K562 (cell line): ENCODE data around the gene GPATCH4. TPM values are rescaled to one million over a fixed set of nuclear protein-coding genes. Genes with fewer than 3 reads are reported as not detected.

Experiments
- FOXA3 ChIP-seq, 2 experiments: fragments of 450-650 bp in 1 of 2; sonication (generic) in 1 of 2; formaldehyde crosslinking; IDR thresholded peaks in 1 of 2; conservative IDR thresholded peaks in 1 of 2; 2 replicates each; pipeline versions ENCODE4 v1.4.0 to v1.8.0; 2020 to 2022; ENCODE audit warnings: mild to moderate bottlenecking in 2 of 2, missing genetic modification reagents in 1 of 2
- FOXJ3 ChIP-seq: sonication (generic); formaldehyde crosslinking; IDR thresholded peaks from 2 replicates; pipeline ENCODE4 v1.4.0; 2020; ENCODE audit warnings: mild to moderate bottlenecking, missing genetic modification reagents
- KDM5B ChIP-seq: fragments of 200-600 bp; sonication (generic); IDR thresholded peaks from 2 replicates; pipeline ENCODE4 v1.6.1; 2012; ENCODE audit warnings: low read depth, mild to moderate bottlenecking, moderate library complexity, low read length, control low read depth, inconsistent platforms; ENCODE audit not compliant: insufficient replicate concordance
- MBD2 ChIP-seq: sonication (generic); IDR thresholded peaks from 2 replicates; pipeline ENCODE4 v1.6.1; 2016; ENCODE audit warnings: low read depth, borderline replicate concordance
- NCOA4 ChIP-seq: fragments of 450-650 bp; IDR thresholded peaks from 2 replicates; pipeline ENCODE4 v1.6.1; 2018; ENCODE audit warnings: mild to moderate bottlenecking; ENCODE audit not compliant: partially characterized antibody
- NCOR1 ChIP-seq: fragments of 450-650 bp; IDR thresholded peaks from 2 replicates; pipeline ENCODE4 v1.6.1; 2016; ENCODE audit warnings: mild to moderate bottlenecking, moderate library complexity
- NFATC3 ChIP-seq: fragments of 450-650 bp; IDR thresholded peaks from 2 replicates; pipeline ENCODE4 v1.6.1; 2017; ENCODE audit warnings: mild to moderate bottlenecking
- NFE2L1 ChIP-seq: fragments of 450-650 bp; IDR thresholded peaks from 2 replicates; pipeline ENCODE4 v1.6.1; 2016; ENCODE audit warnings: missing genetic modification characterization, low read depth, mild to moderate bottlenecking, missing compliant biosample characterization, moderate library complexity, borderline replicate concordance
- RBM17 ChIP-seq: fragments of 200-400 bp; formaldehyde crosslinking; IDR thresholded peaks from 2 replicates; pipeline ENCODE4 v1.6.1; 2017; ENCODE audit warnings: low read depth, mild to moderate bottlenecking, low read length, borderline replicate concordance
- SIX5 ChIP-seq, 2 experiments: IDR thresholded peaks; 2 replicates each; pipeline ENCODE4 v1.6.1; 2011; ENCODE audit warnings: low read length in 2 of 2, borderline replicate concordance in 1 of 2, low read depth in 1 of 2, mild to moderate bottlenecking in 1 of 2, moderate library complexity in 1 of 2; ENCODE audit not compliant: insufficient read depth in 1 of 2
- SMC3 ChIP-seq: conservative IDR thresholded peaks from 2 replicates; pipeline ENCODE4 v1.6.1; 2011; ENCODE audit warnings: low read depth, low read length, improper control_type of control experiment; ENCODE audit not compliant: insufficient read depth
- ZNF253 ChIP-seq: fragments of 250-450 bp; sonication (Bioruptor Pico); conservative IDR thresholded peaks from 2 replicates; pipeline ENCODE4 v1.6.1; 2021; ENCODE audit warnings: mild to moderate bottlenecking
- ZNF311 ChIP-seq: fragments of 250-450 bp; sonication (Bioruptor Pico); IDR thresholded peaks from 2 replicates; pipeline ENCODE4 v1.4.0; 2020; ENCODE audit warnings: mild to moderate bottlenecking, moderate library complexity
- ZNF398 ChIP-seq: fragments of 250-450 bp; sonication (Bioruptor Pico); IDR thresholded peaks from 2 replicates; pipeline ENCODE4 v1.8.0; 2021; ENCODE audit warnings: moderate library complexity, mild to moderate bottlenecking, inconsistent platforms
- ZNF436 ChIP-seq: fragments of 250-450, 450-650 bp; sonication (Bioruptor Pico); formaldehyde crosslinking; IDR thresholded peaks from 2 replicates; pipeline ENCODE4 v1.7.0; 2020; ENCODE audit warnings: mild to moderate bottlenecking
- ZNF561 ChIP-seq: fragments of 450-650 bp; formaldehyde crosslinking; conservative IDR thresholded peaks from 2 replicates; pipeline ENCODE4 v1.4.0; 2020; ENCODE audit warnings: mild to moderate bottlenecking, moderate library complexity
- polyA plus RNA-seq, 8 experiments: library from polyadenylated mRNA; depleted of rRNA in 4 of 8; stranded (reverse) in 5 of 8; unstranded in 3 of 8; fragments of >200 nt; fragmentation: Nextera tagmentation in 2 of 8; fragmentation: Illumina TruSeq in 1 of 8; extraction: Ambion mirVana in 2 of 8; extraction: Trizol in 1 of 8; gene quantifications; 2 replicates each; pipeline versions ENCODE4 v1.2.1 to v1.2.3, GENCODE V29; 2011 to 2014; ENCODE audit warnings: inconsistent platforms in 1 of 8, missing spikeins in 1 of 8
- total RNA-seq, 7 experiments: library from RNA; depleted of rRNA in 6 of 7; stranded (reverse); fragments of >200 nt in 6 of 7; fragmentation: Illumina TruSeq in 2 of 7; extraction: Trizol in 2 of 7; gene quantifications; 2 replicates each; pipeline versions ENCODE4 v1.2.1 to v1.2.3, GENCODE V29; 2011 to 2021; ENCODE audit warnings: low replicate concordance in 1 of 7
- TF ChIP-seq, protein P1 (sequence below): sonication (generic); formaldehyde crosslinking; IDR thresholded peaks from 2 replicates; pipeline ENCODE4 v1.8.0; 2023; ENCODE audit warnings: missing genetic modification reagents, mild to moderate bottlenecking, borderline replicate concordance

Gene GPATCH4
- total and polyA plus RNA-seq, 9 of the 15 experiments (the other 6 are each of a cell fraction or from before 2014, with no cell fraction given): 43.7 to 105 (median 76.5) TPM

DNA sequence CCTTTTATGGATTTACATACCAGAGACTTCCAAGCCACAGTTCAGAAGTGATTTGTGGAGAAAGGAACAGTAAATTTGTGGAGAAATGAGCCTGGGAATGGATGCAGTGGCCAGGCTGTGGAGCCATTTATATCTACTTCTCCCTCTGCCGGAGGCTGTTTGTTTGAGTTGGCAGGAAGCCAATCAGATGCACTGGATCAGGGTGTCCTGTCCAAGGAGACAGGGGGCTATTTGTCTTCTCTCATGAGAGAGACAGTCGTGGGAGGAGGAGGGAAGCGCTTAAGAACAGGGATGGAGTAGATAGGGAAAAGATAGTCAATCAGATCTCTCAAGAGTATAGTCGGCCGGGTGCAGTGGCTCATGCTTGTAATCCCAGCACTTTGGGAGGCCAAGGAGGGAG, 15.2 kb upstream of the GPATCH4 start (continued):
- TF ChIP-seq, protein P1, sequence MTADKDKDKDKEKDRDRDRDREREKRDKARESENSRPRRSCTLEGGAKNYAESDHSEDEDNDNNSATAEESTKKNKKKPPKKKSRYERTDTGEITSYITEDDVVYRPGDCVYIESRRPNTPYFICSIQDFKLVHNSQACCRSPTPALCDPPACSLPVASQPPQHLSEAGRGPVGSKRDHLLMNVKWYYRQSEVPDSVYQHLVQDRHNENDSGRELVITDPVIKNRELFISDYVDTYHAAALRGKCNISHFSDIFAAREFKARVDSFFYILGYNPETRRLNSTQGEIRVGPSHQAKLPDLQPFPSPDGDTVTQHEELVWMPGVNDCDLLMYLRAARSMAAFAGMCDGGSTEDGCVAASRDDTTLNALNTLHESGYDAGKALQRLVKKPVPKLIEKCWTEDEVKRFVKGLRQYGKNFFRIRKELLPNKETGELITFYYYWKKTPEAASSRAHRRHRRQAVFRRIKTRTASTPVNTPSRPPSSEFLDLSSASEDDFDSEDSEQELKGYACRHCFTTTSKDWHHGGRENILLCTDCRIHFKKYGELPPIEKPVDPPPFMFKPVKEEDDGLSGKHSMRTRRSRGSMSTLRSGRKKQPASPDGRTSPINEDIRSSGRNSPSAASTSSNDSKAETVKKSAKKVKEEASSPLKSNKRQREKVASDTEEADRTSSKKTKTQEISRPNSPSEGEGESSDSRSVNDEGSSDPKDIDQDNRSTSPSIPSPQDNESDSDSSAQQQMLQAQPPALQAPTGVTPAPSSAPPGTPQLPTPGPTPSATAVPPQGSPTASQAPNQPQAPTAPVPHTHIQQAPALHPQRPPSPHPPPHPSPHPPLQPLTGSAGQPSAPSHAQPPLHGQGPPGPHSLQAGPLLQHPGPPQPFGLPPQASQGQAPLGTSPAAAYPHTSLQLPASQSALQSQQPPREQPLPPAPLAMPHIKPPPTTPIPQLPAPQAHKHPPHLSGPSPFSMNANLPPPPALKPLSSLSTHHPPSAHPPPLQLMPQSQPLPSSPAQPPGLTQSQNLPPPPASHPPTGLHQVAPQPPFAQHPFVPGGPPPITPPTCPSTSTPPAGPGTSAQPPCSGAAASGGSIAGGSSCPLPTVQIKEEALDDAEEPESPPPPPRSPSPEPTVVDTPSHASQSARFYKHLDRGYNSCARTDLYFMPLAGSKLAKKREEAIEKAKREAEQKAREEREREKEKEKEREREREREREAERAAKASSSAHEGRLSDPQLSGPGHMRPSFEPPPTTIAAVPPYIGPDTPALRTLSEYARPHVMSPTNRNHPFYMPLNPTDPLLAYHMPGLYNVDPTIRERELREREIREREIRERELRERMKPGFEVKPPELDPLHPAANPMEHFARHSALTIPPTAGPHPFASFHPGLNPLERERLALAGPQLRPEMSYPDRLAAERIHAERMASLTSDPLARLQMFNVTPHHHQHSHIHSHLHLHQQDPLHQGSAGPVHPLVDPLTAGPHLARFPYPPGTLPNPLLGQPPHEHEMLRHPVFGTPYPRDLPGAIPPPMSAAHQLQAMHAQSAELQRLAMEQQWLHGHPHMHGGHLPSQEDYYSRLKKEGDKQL (CRISPR knock-in tag): no peak
- TF ChIP-seq KDM5B: no peak
- TF ChIP-seq FOXJ3 (CRISPR knock-in tag): no peak
- no peak for TF ChIP-seq SMC3
- no peak for TF ChIP-seq ZNF311 (CRISPR knock-in tag)
- no peak for TF ChIP-seq ZNF561 (CRISPR knock-in tag)
- no peak for TF ChIP-seq ZNF398 (CRISPR knock-in tag)
- no peak for TF ChIP-seq NFATC3
- TF ChIP-seq FOXA3 (CRISPR knock-in tag; conservative IDR thresholded peaks at IDR 0.05 in 1 of 2, IDR thresholded peaks at IDR 0.05 in 1 of 2): peak; percentile 96 to 99
- TF ChIP-seq ZNF436 (CRISPR knock-in tag): no peak
- peak; percentile 88 for TF ChIP-seq NCOR1
- TF ChIP-seq ZNF253: no peak
- no peak for TF ChIP-seq RBM17
- TF ChIP-seq NFE2L1 (tag): no peak
- TF ChIP-seq SIX5 (IDR thresholded peaks at IDR 0.05; ENCODE audit: borderline replicate concordance in 1 of 2, insufficient read depth in 1 of 2, low read depth in 1 of 2, low read length in 2 of 2): no peak
- no peak for TF ChIP-seq NCOA4
- TF ChIP-seq MBD2: peak; percentile 57; the same call in 1 of the 2 replicates
